HCT116 (cell line): ENCODE results near the gene MIS18BP1. TPM values are rescaled to one million over a fixed set of nuclear protein-coding genes. Genes with fewer than 3 reads are reported as not detected.
"Not testable (repeated sequence)": the region's sequence is repeated elsewhere in the genome, so short reads cannot be mapped to it uniquely, and the experiment has no call there.

Experiments
- ATAC-seq: fragments of 200-7000 bp; cut with Tn5 transposase; 2 replicates; pipeline ENCODE4 v1.9.1; 2020; ENCODE audit warnings: mild to moderate bottlenecking, moderate library complexity
- BruUV-seq: library from RNA; stranded (reverse); fragments of 400-500 nt; replicated peaks from 2 replicates; lab custom pipeline; 2021; lab: Mats Ljungman, UMichigan
- CTCF ChIA-PET: fragments of 300-600 bp; sonication (Branson Sonifier 250); formaldehyde crosslinking; loops from one replicate; lab custom pipeline; 2021; ENCODE audit warnings: antibody characterized with exemption; lab: Charles Lee
- POLR2A ChIA-PET: fragments of 300-600, 350-600 bp; sonication (Branson Sonifier 250); formaldehyde crosslinking; loops from one replicate; lab custom pipeline; 2021; ENCODE audit warnings: antibody characterized with exemption; lab: Charles Lee
- RAD21 ChIA-PET, 2 experiments: fragments of 300-600 bp; sonication (Branson Sonifier 250); formaldehyde crosslinking; loops; one replicate each; lab custom pipeline; 2023; ENCODE audit warnings: low total read pairs in 2 of 2; ENCODE audit not compliant: uncharacterized antibody in 2 of 2, unreplicated experiment in 2 of 2, low non-redundant PET in 1 of 2; lab: Charles Lee
- DNase-seq: peaks from one replicate; pipeline ENCODE4 v3.0.0-alpha.2; 2010; ENCODE audit warnings: low read depth, low spot score
- H2AFZ ChIP-seq: fragments of 200-600 bp; shearing (Covaris generic), sonication (generic); 2 replicates; pipeline ENCODE4 v1.6.1; 2017; ENCODE audit warnings: low read depth, mixed run types, mixed read lengths, antibody characterized with exemption, low read length; ENCODE audit not compliant: poor library complexity, severe bottlenecking
- H3K27ac ChIP-seq: 2 replicates; pipeline ENCODE4 v1.5.1; 2012; ENCODE audit warnings: low read depth, low read length
- H3K27me3 ChIP-seq: fragments of 200-600 bp; sonication (generic); 2 replicates; pipeline ENCODE4 v1.6.1; 2016; ENCODE audit warnings: mixed run types, low read length, mixed read lengths; ENCODE audit not compliant: insufficient read depth
- H3K36me3 ChIP-seq, 2 experiments: fragments of 200-500 bp in 1 of 2; fragments of 200-600 bp in 1 of 2; sonication (Bioruptor generic) in 1 of 2; sonication (generic) in 1 of 2; 2 replicates each; pipeline versions ENCODE4 v1.5.1 to v1.6.1; 2014 to 2016; ENCODE audit warnings: low read length in 2 of 2, inconsistent platforms in 1 of 2, mixed read lengths in 1 of 2, mixed run types in 1 of 2; ENCODE audit not compliant: insufficient read depth in 2 of 2, control insufficient read depth in 1 of 2
- H3K4me1 ChIP-seq, 2 experiments: fragments of 200-600 bp in 1 of 2; sonication (generic) in 1 of 2; 2 replicates each; pipeline versions ENCODE4 v1.5.1 to v1.6.1; 2012 to 2017; ENCODE audit warnings: low read length in 2 of 2, inconsistent platforms in 1 of 2, mild to moderate bottlenecking in 1 of 2, mixed read lengths in 1 of 2, mixed run types in 1 of 2, moderate library complexity in 1 of 2; ENCODE audit not compliant: insufficient read depth in 2 of 2, control insufficient read depth in 1 of 2
- H3K4me2 ChIP-seq: fragments of 200-600 bp; sonication (generic); 2 replicates; pipeline ENCODE4 v1.6.1; 2017; ENCODE audit warnings: mixed run types, low read length, mixed read lengths
- H3K4me3 ChIP-seq, 2 experiments: fragments of 200-600 bp in 1 of 2; sonication (generic) in 1 of 2; replicated peaks in 1 of 2; 2 replicates each; pipeline ENCODE4 v1.5.1; 2011 to 2016; ENCODE audit warnings: low read length in 2 of 2, control low read depth in 1 of 2, low read depth in 1 of 2, mild to moderate bottlenecking in 1 of 2, mixed read lengths in 1 of 2, mixed run types in 1 of 2
- H3K79me2 ChIP-seq: fragments of 200-600 bp; sonication (generic); 2 replicates; pipeline ENCODE4 v1.6.1; 2017; ENCODE audit warnings: mild to moderate bottlenecking, mixed run types, low read length, moderate library complexity, mixed read lengths; ENCODE audit not compliant: insufficient read depth
- H3K9ac ChIP-seq: fragments of 200-600 bp; sonication (generic); 2 replicates; pipeline ENCODE4 v1.6.1; 2016; ENCODE audit warnings: low read length, mixed read lengths
- H3K9me2 ChIP-seq: fragments of 200-600 bp; sonication (generic), shearing (Covaris generic); 2 replicates; pipeline ENCODE4 v1.6.1; 2017; ENCODE audit warnings: mixed run types, mild to moderate bottlenecking, moderate library complexity; ENCODE audit not compliant: insufficient read depth
- H3K9me3 ChIP-seq, 2 experiments: fragments of 200-500 bp in 1 of 2; fragments of 200-600 bp in 1 of 2; sonication (Bioruptor generic) in 1 of 2; sonication (generic) in 1 of 2; 2 replicates each; pipeline ENCODE4 v1.6.1; 2014 to 2017; ENCODE audit warnings: low read length in 2 of 2, mixed read lengths in 2 of 2, inconsistent platforms in 1 of 2, low read depth in 1 of 2, mild to moderate bottlenecking in 1 of 2, mixed run types in 1 of 2, moderate library complexity in 1 of 2; ENCODE audit not compliant: control insufficient read depth in 1 of 2, insufficient read depth in 1 of 2
- H4K20me1 ChIP-seq: fragments of 200-600 bp; sonication (generic), shearing (Covaris generic); 2 replicates; pipeline ENCODE4 v1.6.1; 2017; ENCODE audit warnings: mixed run types, mild to moderate bottlenecking, moderate library complexity; ENCODE audit not compliant: insufficient read depth
- CBX3 ChIP-seq: IDR thresholded peaks from 2 replicates; pipeline ENCODE4 v1.6.1; 2012; ENCODE audit warnings: low read depth
- CEBPB ChIP-seq: IDR thresholded peaks from 2 replicates; pipeline ENCODE4 v1.6.1; 2012; ENCODE audit warnings: low read depth
- ELF1 ChIP-seq: IDR thresholded peaks from 2 replicates; pipeline ENCODE4 v1.6.1; 2012; ENCODE audit warnings: low read depth, borderline replicate concordance
- POLR2A ChIP-seq: IDR thresholded peaks from 2 replicates; pipeline ENCODE4 v1.7.0; 2011; ENCODE audit warnings: borderline replicate concordance; ENCODE audit not compliant: insufficient read depth, insufficient read length; ENCODE audit errors: extremely low read depth
- POLR2AphosphoS5 ChIP-seq: IDR thresholded peaks from 2 replicates; pipeline ENCODE4 v1.6.1; 2011; ENCODE audit warnings: mild to moderate bottlenecking, low read depth, low read length, moderate library complexity
- RAD21 ChIP-seq: IDR thresholded peaks from 2 replicates; pipeline ENCODE4 v1.6.1; 2012; ENCODE audit warnings: low read depth, mild to moderate bottlenecking
- ZFX ChIP-seq: fragments of 450-650 bp; IDR thresholded peaks from 2 replicates; pipeline ENCODE4 v1.6.1; 2017
- ZNF274 ChIP-seq: fragments of 200-500 bp; sonication (Bioruptor generic); IDR thresholded peaks from 2 replicates; pipeline ENCODE4 v1.6.1; 2014; ENCODE audit warnings: mild to moderate bottlenecking, low read depth, low read length, inconsistent platforms
- intact Hi-C: fragments of 100-400 bp; cut with micrococcal nuclease; formaldehyde crosslinking; loops from 2 replicates; pipeline ENCODE4 v1.10.0; 2022
- total RNA-seq: library from RNA; stranded (reverse); gene quantifications from one replicate; pipeline ENCODE4 v1.2.1, GENCODE V29; 2021; ENCODE audit not compliant: unreplicated experiment

Gene MIS18BP1
- total RNA-seq, 1 experiment from 2014 or later: 37.9 TPM

DNA sequence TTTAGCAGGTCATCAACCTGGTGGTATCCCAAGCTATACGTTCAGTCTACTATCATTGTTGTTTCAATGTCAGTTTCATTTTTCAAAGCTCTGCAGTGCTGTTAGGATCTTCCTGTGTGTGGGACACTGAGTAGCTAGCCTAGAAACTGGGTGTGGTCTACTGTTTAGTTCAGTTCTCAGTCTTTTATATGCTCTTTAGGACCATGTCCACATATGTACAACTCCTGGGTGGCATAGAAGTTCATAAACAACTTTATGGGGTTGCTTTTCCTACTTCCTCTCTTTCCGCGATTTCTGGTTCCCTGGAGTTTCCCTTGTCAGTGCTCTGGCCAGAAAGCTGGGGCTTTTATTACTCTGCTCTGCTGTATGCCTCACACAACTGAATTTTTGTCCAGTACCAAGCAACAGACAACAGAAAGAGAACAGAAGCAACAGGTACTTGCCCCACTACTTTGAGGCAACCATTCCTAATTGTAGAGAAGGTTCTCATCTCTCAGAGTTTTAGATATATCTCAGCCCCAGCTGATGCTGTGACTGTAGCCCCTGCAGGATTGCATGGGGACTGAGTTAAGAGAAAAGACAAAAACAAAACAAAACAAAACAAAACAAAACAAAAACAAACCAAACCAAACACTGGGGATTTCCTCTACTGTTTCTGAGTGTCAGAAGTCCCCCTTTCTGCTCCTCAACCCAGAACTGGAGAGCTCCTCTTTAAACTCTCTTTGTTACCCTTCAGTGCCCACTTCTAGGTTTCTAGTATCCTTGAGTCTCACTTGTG, 30.3 kb downstream of the MIS18BP1 start:
- Histone ChIP-seq H3K9me3 (no peaks in the 10 kb centered on the region), H2AFZ (no peak overlapping the region), H3K9ac (no peak overlapping the region), H3K27ac (no peak overlapping the region), H3K9me2 (no peaks in the 10 kb centered on the region), H3K27me3 (no peaks in the 10 kb centered on the region), H3K79me2 (peaks cover 7% of the 10 kb centered on the region), H3K4me2 (no peak overlapping the region), H3K36me3 (peaks cover 59 to 61% of the 10 kb centered on the region in 2 experiments)
- ChIA-PET CTCF (no interaction called here), POLR2A (no interaction called here), RAD21 (no interaction called here)
- no TSS peak for BruUV-seq
- DNase-seq (no peak), ATAC-seq (no peak)
- TF ChIP-seq CBX3 (no peak), ZFX (no peak), ZNF274 (no peak), CEBPB (no peak), POLR2A (no peak), RAD21 (no peak), ELF1 (no peak), POLR2AphosphoS5 (no peak)
- TF ChIP-seq, all 23 proteins: peak for 0
- intact Hi-C loops: no loop called here
- Histone ChIP-seq H4K20me1 (peaks cover 9% of the 10 kb centered on the region; the same call in 1 of the 2 replicates), H3K4me3 (no peak overlapping the region), H3K4me1 (no peaks in the 10 kb centered on the region)

DNA sequence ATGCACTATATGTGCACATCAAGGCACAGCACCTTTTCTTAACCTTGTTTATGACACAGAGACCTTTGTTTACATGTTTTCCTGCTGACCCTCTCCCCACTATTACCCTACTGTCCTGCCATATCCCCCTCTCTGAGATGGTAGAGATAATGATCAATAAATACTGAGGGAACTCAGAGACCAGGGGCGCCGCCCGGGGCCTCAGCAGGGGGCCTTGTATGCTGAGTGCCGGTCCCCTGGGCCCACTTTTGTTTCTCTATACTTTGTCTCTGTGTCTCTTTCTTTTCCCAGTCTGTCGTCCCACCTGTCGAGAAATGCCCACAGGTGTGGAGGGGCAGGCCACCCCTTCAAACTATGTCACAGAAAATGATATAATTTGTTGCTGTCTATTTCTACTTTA, 38.7 kb downstream of the MIS18BP1 start:
- H3K9me3 ChIP-seq, intact Hi-C loops, POLR2A ChIA-PET, H3K79me2 ChIP-seq, H3K4me2 ChIP-seq, ATAC-seq, H3K4me1 ChIP-seq, H3K27ac ChIP-seq, H3K4me3 ChIP-seq, BruUV-seq, H3K9ac ChIP-seq, H3K27me3 ChIP-seq, H2AFZ ChIP-seq, DNase-seq, RAD21 ChIA-PET, H3K9me2 ChIP-seq, H4K20me1 ChIP-seq, CTCF ChIA-PET: not testable (repeated sequence)
- peaks cover 30 to 40% of the 10 kb centered on the region in 2 experiments for H3K36me3 ChIP-seq

DNA sequence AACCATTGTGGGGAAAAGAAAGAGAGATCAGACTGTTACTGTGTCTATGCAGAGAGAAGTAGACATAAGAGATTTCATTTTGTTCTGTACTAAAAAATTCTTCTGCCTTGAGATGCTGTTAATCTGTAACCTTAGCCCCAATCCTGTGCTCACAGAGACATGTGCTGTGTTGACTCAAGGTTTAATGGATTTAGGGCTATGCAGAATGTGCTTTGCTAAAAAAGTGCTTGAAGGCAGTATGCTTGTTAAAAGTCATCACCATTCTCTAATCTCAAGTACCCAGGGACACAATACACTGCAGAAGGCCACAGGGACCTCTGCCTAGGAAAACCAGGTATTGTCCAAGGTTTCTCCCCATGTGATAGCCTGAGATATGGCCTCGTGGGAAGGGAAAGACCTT, 39.3 kb downstream of the MIS18BP1 start:
- H2AFZ ChIP-seq, H3K27me3 ChIP-seq, H3K9ac ChIP-seq, H4K20me1 ChIP-seq, CTCF ChIA-PET, ATAC-seq, RAD21 ChIA-PET, intact Hi-C loops, H3K4me2 ChIP-seq, BruUV-seq, POLR2A ChIA-PET, H3K4me3 ChIP-seq, H3K4me1 ChIP-seq, H3K9me2 ChIP-seq, DNase-seq, H3K9me3 ChIP-seq, H3K27ac ChIP-seq, H3K79me2 ChIP-seq: not testable (repeated sequence)
- H3K36me3 ChIP-seq: peaks cover 29 to 46% of the 10 kb centered on the region in 2 experiments
